Stimulated activated naive CD4-positive, alpha-beta T cell treated with Interleukin-2 at 50 U/mL for 16 hours (primary cell): ENCODE data around the gene DOCK4.

Source experiments
- DNase-seq: peaks from one replicate; lab custom pipeline; 2025; lab: John Stamatoyannopoulos, UW

DOCK4 gene

GRCh38 chr7:111732923-111733322 lies 473.3 kb downstream of the DOCK4 start:
- DNase-seq: no peak

GRCh38 chr7:111730476-111731300 lies 475.5 kb downstream of the DOCK4 start:
- DNase-seq: no peak

GRCh38 chr7:111730057-111730456 lies 476.1 kb downstream of the DOCK4 start:
- no peak for DNase-seq

- no peak for DNase-seq
These were observed 476.7 kb downstream of the DOCK4 start for GRCh38 chr7:111729483-111729882.

- DNase-seq: no peak
These were observed 477.6 kb downstream of the DOCK4 start for GRCh38 chr7:111728635-111728995.

GRCh38 chr7:111727905-111728634 lies 478.1 kb downstream of the DOCK4 start:
- DNase-seq: no peak

GRCh38 chr7:111718886-111719285 lies 487.3 kb downstream of the DOCK4 start:
- no peak for DNase-seq

- no peak for DNase-seq
These were observed 494.7 kb downstream of the DOCK4 start for GRCh38 chr7:111711426-111712065.

GRCh38 chr7:111710839-111711380 lies 495.3 kb downstream of the DOCK4 start:
- no peak for DNase-seq

GRCh38 chr7:111708072-111708471 lies 498.1 kb downstream of the DOCK4 start:
- DNase-seq: no peak

- DNase-seq: no peak
These were observed 500.4 kb downstream of the DOCK4 start for GRCh38 chr7:111705807-111706206.

GRCh38 chr7:111697771-111698170 lies 508.4 kb downstream of the DOCK4 start:
- DNase-seq: no peak

- no peak for DNase-seq
These were observed 511.8 kb downstream of the DOCK4 start for GRCh38 chr7:111694376-111694775.

GRCh38 chr7:111690364-111691111 lies 515.7 kb downstream of the DOCK4 start:
- no peak for DNase-seq

- DNase-seq: no peak
These were observed 520.9 kb downstream of the DOCK4 start for GRCh38 chr7:111685349-111685748.

GRCh38 chr7:111682588-111683340 lies 523.4 kb downstream of the DOCK4 start:
- no peak for DNase-seq

GRCh38 chr7:111681242-111681641 lies 525.0 kb downstream of the DOCK4 start:
- DNase-seq: no peak

GRCh38 chr7:111678986-111679385 lies 527.2 kb downstream of the DOCK4 start:
- DNase-seq: no peak

GRCh38 chr7:111678281-111678680 lies 527.9 kb downstream of the DOCK4 start:
- DNase-seq: no peak

- no peak for DNase-seq
These were observed 528.4 kb downstream of the DOCK4 start for GRCh38 chr7:111677848-111678247.

- no peak for DNase-seq
These were observed 529.4 kb downstream of the DOCK4 start for GRCh38 chr7:111676811-111677210.
